Panc1 (cell line): ENCODE results near the gene SMARCA5.

Experiments used
- POLR2AphosphoS5 ChIP-seq: IDR thresholded peaks from 2 replicates; pipeline ENCODE4 v1.6.1; 2012; ENCODE audit warnings: mild to moderate bottlenecking, low read depth, low read length, moderate library complexity
- SIN3A ChIP-seq: IDR thresholded peaks from 2 replicates; pipeline ENCODE4 v1.6.1; 2012; ENCODE audit warnings: low read depth, mild to moderate bottlenecking, low read length, moderate library complexity, borderline replicate concordance; ENCODE audit not compliant: insufficient read depth
- TCF7L2 ChIP-seq: IDR thresholded peaks from 2 replicates; pipeline ENCODE4 v1.6.1; 2011; ENCODE audit warnings: mild to moderate bottlenecking, low read depth, low read length, inconsistent platforms
- TF ChIP-seq, protein P1 (sequence below): fragments of 450-650 bp; IDR thresholded peaks from 2 replicates; pipeline ENCODE4 v1.5.1; 2017; ENCODE audit warnings: mild to moderate bottlenecking
- TF ChIP-seq, protein P2 (sequence below), 2 experiments: IDR thresholded peaks; 2 replicates each; pipeline ENCODE4 v1.6.1; 2011 to 2012; ENCODE audit warnings: low read depth in 2 of 2, control low read depth in 1 of 2, low read length in 1 of 2, mild to moderate bottlenecking in 1 of 2, moderate library complexity in 1 of 2; ENCODE audit not compliant: insufficient read depth in 1 of 2

DNA sequence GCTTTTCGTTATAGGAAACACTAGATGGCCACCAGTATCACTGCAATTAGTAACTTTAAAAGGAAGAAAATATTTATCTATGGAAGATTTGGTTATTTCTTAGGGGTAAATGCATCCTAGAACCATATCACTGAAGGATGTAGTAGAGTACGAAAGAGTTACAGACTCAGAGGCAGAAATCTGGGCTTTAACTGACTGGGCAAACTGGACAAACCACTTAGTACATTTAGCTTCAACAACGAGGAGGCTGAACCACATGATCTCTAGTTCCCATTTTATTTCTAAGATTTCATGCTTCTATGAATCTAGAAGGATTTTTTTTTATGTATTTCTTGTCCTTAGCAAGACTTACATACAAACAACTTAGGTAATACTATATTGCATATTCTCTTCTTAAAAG is 93.0 kb downstream of the SMARCA5 start:
- TF ChIP-seq, protein P1, sequence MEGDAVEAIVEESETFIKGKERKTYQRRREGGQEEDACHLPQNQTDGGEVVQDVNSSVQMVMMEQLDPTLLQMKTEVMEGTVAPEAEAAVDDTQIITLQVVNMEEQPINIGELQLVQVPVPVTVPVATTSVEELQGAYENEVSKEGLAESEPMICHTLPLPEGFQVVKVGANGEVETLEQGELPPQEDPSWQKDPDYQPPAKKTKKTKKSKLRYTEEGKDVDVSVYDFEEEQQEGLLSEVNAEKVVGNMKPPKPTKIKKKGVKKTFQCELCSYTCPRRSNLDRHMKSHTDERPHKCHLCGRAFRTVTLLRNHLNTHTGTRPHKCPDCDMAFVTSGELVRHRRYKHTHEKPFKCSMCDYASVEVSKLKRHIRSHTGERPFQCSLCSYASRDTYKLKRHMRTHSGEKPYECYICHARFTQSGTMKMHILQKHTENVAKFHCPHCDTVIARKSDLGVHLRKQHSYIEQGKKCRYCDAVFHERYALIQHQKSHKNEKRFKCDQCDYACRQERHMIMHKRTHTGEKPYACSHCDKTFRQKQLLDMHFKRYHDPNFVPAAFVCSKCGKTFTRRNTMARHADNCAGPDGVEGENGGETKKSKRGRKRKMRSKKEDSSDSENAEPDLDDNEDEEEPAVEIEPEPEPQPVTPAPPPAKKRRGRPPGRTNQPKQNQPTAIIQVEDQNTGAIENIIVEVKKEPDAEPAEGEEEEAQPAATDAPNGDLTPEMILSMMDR: no peak
- TF ChIP-seq POLR2AphosphoS5 (no peak), SIN3A (no peak), TCF7L2 (no peak)
- TF ChIP-seq, protein P2, sequence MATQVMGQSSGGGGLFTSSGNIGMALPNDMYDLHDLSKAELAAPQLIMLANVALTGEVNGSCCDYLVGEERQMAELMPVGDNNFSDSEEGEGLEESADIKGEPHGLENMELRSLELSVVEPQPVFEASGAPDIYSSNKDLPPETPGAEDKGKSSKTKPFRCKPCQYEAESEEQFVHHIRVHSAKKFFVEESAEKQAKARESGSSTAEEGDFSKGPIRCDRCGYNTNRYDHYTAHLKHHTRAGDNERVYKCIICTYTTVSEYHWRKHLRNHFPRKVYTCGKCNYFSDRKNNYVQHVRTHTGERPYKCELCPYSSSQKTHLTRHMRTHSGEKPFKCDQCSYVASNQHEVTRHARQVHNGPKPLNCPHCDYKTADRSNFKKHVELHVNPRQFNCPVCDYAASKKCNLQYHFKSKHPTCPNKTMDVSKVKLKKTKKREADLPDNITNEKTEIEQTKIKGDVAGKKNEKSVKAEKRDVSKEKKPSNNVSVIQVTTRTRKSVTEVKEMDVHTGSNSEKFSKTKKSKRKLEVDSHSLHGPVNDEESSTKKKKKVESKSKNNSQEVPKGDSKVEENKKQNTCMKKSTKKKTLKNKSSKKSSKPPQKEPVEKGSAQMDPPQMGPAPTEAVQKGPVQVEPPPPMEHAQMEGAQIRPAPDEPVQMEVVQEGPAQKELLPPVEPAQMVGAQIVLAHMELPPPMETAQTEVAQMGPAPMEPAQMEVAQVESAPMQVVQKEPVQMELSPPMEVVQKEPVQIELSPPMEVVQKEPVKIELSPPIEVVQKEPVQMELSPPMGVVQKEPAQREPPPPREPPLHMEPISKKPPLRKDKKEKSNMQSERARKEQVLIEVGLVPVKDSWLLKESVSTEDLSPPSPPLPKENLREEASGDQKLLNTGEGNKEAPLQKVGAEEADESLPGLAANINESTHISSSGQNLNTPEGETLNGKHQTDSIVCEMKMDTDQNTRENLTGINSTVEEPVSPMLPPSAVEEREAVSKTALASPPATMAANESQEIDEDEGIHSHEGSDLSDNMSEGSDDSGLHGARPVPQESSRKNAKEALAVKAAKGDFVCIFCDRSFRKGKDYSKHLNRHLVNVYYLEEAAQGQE (IDR thresholded peaks at IDR 0.05; ENCODE audit: insufficient read depth in 1 of 2, low read depth in 2 of 2, low read length in 1 of 2): no peak
